Measurements from ENCODE around the gene EBF3.
A peak's percentile ranks its signal among the peaks of the same experiment; 100 is the strongest.

Gene EBF3

GRCh38 chr10:129790715-129791446 lies 173.2 kb downstream of the EBF3 start:
- DNase-seq: no peak

DNA sequence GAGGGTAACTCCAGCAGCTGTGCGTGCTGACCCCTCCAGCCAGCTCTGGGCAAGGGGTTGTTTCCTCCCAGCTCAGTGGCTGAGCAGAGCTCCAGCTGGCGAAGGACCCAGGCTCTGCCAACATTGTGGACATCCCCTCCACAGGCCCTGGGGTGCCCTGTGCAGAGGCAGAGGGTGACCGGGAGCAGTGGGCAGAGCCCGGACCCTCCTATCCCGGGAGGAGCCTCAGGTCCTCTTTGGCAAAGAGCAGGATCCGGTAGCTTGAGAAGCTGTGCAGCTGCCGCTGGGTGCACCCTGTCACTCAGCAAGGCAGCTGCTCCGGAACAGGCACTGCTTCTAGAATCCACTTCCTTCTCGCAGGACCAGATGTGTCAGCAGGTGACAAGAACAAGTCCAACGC lies 175.9 kb downstream of the EBF3 start:
- DNase-seq: no peak

- no peak for DNase-seq
These were observed 176.5 kb downstream of the EBF3 start for GRCh38 chr10:129787557-129787956.

GRCh38 chr10:129786216-129786615 lies 177.9 kb downstream of the EBF3 start:
- peak; percentile 15 for DNase-seq

- peak; percentile 25 for DNase-seq
These were observed 178.5 kb downstream of the EBF3 start for GRCh38 chr10:129785536-129785981.

Measured in activated CD8-positive, alpha-beta memory T cell treated with anti-CD3 and anti-CD28 coated beads, Interleukin-2, amount 50 U/mL, for 48 hours (primary cell).